ENCODE data around the gene BACE2.
"Not testable (repeated sequence)": the region's sequence is repeated elsewhere in the genome, so short reads cannot be mapped to it uniquely, and the experiment has no call there.

BACE2 gene

DNA sequence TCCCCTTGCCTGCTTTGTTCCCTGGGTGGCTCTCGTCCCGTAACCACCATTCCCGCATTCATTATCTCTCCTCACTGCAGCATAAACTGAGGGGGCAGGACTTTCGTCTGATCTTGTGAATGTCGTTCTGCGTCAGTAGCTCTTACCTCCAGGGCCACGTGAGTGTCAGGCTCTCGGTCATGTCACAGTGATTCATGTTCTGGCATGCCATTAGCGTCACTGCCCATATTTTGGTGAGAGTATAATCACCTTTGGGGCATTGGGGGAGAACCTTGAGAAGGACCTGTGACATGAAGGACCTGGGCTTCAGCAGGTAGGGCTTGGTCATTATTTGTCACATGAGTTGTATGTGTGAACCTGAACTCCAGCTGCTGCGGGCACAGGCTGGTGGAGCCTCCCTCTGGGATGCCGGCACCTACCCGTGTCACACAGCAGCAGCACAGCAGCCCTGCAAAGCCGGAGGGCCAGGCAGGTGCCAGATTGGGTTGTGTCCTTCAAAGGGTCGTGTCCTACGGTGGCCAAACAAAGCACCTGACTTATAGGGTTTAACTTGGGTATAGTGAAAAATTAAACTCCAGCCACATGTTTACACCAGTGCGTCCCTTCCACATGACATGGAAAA lies 68.5 kb downstream of the BACE2 start:
- in situ Hi-C loops (cut with HindIII; ENCODE audit: low sequenced_read_pairs), result no loop called here
- TF ChIP-seq, protein P1, sequence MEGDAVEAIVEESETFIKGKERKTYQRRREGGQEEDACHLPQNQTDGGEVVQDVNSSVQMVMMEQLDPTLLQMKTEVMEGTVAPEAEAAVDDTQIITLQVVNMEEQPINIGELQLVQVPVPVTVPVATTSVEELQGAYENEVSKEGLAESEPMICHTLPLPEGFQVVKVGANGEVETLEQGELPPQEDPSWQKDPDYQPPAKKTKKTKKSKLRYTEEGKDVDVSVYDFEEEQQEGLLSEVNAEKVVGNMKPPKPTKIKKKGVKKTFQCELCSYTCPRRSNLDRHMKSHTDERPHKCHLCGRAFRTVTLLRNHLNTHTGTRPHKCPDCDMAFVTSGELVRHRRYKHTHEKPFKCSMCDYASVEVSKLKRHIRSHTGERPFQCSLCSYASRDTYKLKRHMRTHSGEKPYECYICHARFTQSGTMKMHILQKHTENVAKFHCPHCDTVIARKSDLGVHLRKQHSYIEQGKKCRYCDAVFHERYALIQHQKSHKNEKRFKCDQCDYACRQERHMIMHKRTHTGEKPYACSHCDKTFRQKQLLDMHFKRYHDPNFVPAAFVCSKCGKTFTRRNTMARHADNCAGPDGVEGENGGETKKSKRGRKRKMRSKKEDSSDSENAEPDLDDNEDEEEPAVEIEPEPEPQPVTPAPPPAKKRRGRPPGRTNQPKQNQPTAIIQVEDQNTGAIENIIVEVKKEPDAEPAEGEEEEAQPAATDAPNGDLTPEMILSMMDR (IDR thresholded peaks at IDR 0.05; ENCODE audit: low read depth, low read length), result no peak
- no peak overlapping the region for H3K4me3 ChIP-seq (ENCODE audit: low read depth, low read length)
- no peak for DNase-seq (ENCODE audit: low read depth, low spot score)

DNA sequence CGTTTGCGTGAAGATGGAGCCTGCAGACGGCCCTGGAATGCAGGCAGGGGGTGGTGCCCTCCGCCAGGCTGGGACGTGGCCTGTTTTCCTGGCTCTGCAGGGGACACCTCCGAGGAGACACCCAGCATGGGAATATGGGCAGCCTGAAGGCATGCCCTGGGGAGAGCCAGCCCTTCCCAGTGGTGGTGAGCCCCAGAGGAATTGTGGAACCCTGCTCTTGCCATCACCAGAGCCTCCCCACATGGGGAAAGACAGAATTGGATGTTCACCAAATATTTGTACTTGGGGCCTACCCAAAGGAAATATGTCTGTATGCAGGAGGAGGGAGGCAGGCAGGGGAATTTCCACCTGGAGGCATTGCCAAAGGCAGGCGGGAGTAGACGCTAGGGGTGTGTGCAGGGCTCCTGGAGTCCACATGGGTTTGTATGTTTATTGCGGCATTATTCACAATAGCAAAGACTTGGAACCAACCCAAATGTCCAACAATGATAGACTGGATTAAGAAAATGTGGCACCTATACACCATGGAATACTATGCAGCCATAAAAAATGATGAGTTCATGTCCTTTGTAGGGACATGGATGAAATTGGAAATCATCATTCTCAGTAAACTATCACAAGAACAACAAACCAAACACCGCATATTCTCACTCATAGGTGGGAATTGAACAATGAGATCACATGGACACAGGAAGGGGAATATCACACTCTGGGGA lies 70.3 kb downstream of the BACE2 start:
- in situ Hi-C loops (cut with HindIII; ENCODE audit: low sequenced_read_pairs); H3K4me3 ChIP-seq (ENCODE audit: low read depth, low read length); DNase-seq (ENCODE audit: low read depth, low spot score): not testable (repeated sequence)

DNA sequence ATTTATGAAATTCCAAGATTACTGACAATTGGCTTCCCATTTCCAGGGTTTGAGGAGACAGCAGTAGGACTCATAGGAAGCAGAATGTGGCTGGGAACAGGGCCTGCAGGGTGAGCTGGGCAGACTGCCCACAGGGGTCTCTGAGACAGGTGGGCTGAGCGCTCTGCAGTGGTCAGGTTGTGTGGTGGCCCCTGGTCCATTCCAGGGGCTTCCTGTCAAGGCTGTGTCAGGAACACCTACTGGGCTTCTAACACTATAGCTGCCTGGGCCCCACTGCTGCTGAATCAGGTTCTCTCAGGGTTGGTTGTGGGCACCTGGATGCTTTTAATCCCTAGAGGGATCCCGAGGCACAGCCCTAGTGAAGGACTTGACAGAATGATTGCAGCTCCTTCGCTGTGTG lies 72.1 kb downstream of the BACE2 start:
- no peak for DNase-seq (ENCODE audit: low read depth, low spot score)
- H3K4me3 ChIP-seq (ENCODE audit: low read depth, low read length), result no peak overlapping the region
- in situ Hi-C loops (cut with HindIII; ENCODE audit: low sequenced_read_pairs), result no loop called here
- TF ChIP-seq, protein P1 (IDR thresholded peaks at IDR 0.05; ENCODE audit: low read depth, low read length), result no peak

DNA sequence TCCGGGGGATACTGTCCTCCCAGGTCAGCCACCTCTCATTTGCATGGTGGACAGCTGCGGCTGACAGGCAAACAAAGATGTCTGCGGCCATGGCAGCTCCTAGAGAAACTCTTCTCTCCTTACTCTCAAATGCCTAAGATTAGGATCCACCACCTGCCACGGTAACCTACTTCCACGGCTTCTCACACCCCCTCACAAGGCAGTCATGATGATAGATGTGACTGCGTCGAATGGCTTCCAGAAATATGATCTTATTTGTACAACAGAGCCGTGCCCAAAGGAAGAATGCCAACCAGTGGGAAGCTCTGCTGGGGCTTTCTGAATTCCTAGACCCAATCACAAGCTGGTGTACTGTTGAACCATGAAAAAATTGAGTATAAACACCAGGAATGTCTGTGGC lies 73.4 kb downstream of the BACE2 start:
- TF ChIP-seq, protein P1 (IDR thresholded peaks at IDR 0.05; ENCODE audit: low read depth, low read length), result no peak
- DNase-seq (ENCODE audit: low read depth, low spot score), result no peak
- H3K4me3 ChIP-seq (ENCODE audit: low read depth, low read length), result no peak overlapping the region
- in situ Hi-C loops (cut with HindIII; ENCODE audit: low sequenced_read_pairs), result no loop called here

DNA sequence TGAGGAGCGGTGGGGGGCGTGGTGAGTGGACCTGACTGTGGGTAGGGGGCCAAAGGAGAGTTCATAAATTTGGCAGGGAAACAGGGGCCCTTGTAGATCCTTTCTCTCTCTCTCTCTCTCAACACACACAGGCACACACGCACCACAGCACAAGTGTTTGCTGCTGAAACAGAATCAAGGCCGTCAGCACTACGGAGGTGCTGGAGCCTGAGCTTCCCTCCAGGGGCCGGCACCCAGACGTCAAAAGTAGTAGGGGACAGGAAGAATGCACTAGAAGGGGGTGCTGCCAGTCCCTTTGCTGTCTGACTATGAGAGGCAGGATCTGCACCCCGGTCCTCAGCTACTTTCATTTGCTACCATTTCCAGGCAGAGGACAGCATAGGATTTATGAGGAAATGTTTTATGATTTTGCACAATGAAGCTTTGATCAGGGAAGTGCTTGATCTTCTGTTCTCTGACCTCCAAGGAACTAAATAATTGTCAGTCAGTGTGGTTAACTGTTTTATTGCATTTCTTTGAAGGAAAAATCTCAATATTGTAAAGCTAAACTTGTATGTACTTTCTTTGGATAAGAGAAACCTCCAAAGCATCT lies 74.4 kb downstream of the BACE2 start:
- H3K4me3 ChIP-seq (ENCODE audit: low read depth, low read length), result no peak overlapping the region
- in situ Hi-C loops (cut with HindIII; ENCODE audit: low sequenced_read_pairs), result no loop called here
- TF ChIP-seq, protein P1 (IDR thresholded peaks at IDR 0.05; ENCODE audit: low read depth, low read length), result no peak
- DNase-seq (ENCODE audit: low read depth, low spot score), result no peak

DNA sequence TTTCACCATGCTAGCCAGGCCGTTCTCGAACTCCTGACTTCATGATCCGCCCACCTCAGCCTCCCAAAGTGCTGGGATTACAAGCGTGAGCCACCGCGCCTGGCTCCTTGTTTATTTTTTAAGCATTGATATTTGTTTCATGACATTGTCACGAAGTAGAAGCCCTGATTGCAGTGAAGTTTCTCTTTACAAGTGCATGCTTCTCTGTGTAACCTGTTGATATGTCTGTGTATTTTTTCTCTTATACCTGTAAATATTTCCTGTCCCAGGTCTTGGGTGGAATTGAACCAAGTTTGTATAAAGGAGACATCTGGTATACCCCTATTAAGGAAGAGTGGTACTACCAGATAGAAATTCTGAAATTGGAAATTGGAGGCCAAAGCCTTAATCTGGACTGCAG lies 75.1 kb downstream of the BACE2 start:
- DNase-seq (ENCODE audit: low read depth, low spot score), result no peak
- in situ Hi-C loops (cut with HindIII; ENCODE audit: low sequenced_read_pairs), result no loop called here
- TF ChIP-seq, protein P1 (IDR thresholded peaks at IDR 0.05; ENCODE audit: low read depth, low read length), result no peak
- no peak overlapping the region for H3K4me3 ChIP-seq (ENCODE audit: low read depth, low read length)

DNA sequence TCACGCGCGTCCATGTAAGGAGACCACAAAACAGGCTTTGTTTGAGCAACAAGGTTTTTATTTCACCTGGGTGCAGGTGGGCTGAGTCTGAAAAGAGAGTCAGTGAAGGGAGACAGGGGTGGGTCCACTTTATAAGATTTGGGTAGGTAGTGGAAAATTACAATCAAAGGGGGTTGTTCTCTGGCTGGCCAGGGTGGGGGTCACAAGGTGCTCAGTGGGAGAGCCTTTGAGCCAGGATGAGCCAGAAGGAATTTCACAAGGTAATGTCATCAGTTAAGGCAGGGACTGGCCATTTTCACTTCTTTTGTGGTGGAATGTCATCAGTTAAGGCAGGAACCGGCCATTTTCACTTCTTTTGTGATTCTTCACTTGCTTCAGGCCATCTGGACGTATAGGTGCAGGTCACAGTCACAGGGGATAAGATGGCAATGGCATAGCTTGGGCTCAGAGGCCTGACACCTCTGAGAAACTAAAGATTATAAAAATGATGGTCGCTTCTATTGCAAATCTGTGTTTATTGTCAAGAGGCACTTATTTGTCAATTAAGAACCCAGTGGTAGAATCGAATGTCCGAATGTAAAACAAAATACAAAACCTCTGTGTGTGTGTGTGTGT lies 76.4 kb downstream of the BACE2 start:
- DNase-seq (ENCODE audit: low read depth, low spot score); in situ Hi-C loops (cut with HindIII; ENCODE audit: low sequenced_read_pairs): not testable (repeated sequence)

More for the DNA sequence above, 76.4 kb downstream of the BACE2 start:
- H3K4me3 ChIP-seq (ENCODE audit: low read depth, low read length), result not testable (repeated sequence)

All from astrocyte of the spinal cord (primary cell).